Stimulated activated CD4-positive, alpha-beta T cell treated with anti-CD3 and anti-CD28 coated beads, TNF-alpha, amount 100 ng/mL, for 48 hours (primary cell): Measurements from ENCODE around the gene MAML3.

ENCODE experiments used
- DNase-seq, 3 donors: peaks; one replicate each; pipeline ENCODE4 v3.0.0-alpha.2; 2020; ENCODE audit warnings: low read depth in 3 of 3

Gene MAML3

DNA sequence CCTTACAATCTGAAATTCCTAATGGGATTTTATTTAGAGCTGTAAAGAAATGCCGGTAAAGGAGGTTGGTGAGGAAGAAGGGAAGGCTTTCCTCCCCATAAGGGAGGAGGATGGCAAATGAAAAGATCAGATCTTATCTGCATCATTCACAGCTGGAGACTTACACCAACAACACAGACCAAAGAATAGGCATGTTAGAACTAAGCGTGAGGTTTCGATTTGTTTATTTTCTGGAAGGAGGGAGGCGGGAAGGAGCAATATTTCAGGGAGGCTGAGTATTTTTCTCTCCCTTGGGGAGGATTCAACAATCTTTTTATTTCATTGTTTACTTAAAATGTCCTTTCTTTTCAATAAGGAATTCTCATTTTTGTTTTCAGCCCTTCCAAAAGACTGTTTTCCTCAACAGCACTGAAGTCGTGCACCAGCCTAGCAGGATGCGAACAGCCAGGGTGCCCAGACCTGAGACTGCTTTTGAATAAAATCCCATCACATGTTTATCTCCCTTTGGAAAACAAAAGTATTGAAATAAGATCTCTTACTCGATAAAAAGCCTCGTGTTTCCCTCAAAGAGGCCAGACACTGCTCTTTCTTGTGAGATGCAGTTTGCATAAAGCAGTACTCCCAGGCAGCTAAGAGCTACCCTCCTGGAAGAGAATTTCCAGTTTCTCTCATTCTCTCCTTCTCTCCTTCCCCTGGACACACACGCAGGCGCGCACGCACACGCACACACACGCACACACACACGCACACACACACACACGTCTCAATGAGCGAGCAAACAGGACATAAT, 252.3 kb downstream of the MAML3 start:
- DNase-seq: no peak

DNA sequence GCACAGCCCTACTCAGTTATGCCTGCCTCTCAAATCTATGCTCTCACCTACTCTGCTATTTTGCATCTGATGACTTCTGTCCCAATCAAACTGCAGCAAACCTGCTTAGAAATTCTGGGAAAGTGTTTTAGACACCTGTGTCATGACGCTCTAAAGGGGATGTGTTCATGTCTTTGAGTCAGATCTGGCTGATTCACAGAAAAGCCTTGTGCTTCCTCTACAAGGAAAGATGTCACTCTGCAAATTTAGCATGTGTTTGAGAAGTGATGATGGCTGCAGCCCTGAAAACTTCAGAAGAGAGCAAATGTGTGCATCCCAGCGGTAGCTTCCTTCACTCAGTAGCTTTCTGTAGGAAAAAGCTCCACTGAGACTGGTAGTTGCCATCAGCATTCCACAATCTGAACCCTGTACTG, 253.0 kb downstream of the MAML3 start:
- DNase-seq: no peak

DNA sequence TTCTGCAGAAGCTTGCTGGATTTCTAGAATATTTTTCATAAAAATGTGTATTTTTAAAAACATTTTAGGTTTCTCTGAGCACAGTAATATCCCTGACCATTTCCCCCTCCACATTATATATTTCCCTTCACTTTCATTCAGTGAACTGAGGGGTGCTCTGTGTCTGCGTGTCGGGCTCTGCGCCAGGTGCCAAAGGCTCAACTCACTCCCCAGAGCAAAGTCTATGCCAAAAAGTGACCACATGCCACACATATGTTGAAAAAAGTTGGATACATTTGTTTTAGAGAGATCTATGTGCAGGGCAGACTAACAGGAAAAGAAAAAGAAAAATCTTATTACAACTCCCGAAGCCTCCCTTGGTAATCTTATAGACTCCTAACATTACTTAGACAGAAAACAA, 254.6 kb downstream of the MAML3 start:
- no peak for DNase-seq

DNA sequence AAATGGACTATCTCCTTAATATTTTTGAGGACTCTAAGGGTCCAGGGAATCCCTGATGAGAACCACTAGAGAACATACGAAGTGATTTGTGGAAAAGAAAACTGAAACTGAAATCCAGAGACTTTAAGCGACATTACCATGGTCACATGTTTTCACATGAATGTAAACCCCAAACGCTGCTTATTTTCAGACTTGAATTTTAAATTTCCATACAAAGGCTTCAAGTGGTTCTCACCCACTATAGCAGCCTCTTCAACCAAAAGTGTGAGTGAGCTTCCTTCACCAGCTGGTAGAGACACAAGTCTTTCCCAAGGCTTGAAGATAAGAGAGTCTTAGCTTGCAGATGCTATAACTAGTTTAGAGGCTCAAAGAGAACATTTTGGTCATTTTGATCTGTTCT, 255.7 kb downstream of the MAML3 start:
- DNase-seq: no peak

DNA sequence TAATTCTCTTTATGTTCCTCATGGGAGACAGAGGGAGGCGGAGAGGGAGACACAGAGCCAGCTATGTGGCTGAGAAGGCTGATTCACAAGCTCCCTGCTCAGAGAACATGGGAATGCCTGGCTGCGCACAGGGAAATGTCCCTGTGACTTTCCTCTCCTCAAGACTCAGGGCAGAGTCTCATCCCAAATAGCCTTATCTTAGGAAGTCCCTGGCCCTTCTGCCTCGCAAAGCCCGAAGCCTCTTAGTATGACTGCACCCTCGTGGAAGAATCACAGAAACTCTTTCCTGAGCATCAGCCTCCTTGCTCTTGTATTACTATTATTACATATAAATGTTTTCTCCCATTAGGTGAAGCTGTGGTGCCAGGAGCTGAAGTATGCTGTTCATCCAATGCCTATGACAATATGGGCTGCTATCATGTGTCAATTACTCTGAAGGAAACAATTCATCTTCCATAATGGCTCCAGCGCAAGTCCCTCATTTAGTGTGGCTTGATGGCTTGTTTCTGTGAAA, 257.8 kb downstream of the MAML3 start:
- DNase-seq: no peak

DNA sequence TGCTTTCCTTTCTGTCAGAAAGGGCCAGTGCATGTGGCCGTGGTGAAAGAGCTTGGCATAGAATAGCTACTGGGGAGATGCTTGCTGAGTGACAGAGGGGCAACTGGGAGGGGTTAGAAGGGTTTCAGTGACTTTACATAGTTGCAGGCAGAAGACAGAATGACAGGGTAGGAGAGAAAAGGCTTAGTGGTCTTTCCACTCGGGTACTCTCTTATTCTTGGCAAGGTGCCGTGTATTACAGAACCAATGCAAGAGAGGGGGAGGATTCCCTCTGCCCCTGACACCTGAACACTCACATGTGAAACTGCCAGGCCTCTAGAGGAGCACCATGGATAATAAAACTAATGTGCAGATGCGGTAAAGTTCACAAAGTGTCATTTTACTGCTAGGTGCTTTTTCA, 260.2 kb downstream of the MAML3 start:
- DNase-seq: no peak

DNA sequence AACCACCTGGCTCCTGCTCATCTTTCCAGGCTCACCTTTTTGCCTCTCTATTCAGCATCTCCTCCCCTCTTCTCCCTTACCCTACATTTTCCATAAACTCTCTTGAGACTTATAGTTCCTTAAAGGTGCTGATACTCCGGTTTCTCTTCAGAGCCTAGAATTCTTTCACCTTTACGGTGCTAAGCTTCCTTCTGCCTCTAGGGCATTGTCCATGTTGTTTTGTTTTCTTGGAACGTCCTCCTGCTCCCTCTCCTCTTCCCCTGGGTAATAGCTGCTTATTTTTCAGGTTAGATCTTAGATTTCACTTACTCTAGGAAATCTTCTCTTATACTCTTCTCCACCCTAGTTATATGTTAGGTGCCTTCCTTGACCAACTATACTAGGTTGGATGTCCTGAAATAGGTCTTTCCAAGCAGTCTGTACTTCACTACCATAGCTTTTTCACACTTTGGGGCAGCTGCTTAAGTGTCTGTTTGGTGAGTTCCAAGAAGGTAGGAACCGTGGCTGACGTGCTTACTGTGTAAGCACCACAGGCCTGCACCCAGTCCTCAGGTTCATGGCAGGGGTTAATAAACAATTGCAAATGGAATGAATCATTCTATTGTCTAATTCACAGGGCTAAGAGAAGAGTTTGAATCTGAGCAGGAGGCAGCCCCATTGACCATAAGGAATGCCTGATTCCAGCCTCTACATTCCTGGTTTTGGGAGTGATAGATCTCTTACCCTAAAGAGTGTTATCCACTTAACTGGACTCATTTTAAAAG, 260.8 kb downstream of the MAML3 start:
- no peak for DNase-seq

DNA sequence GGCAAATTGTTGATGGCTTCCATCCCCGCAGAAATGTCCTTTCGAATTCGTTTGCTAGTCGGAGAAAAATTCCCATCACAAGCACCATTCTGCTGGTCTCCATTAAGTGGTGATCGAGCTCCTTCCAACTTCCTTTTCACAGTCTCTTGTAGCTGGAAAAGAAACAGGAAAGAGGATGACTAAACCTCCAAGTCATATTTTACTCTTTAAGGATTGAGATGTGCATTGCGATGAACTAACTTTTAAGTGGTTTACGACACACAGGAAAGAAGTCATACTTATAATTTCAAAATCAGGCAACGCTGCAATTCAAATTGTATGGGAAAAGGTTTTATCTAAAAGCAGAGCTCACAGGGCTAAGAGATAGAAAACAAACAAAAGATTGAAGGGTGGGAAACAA, 263.2 kb downstream of the MAML3 start:
- no peak for DNase-seq

DNA sequence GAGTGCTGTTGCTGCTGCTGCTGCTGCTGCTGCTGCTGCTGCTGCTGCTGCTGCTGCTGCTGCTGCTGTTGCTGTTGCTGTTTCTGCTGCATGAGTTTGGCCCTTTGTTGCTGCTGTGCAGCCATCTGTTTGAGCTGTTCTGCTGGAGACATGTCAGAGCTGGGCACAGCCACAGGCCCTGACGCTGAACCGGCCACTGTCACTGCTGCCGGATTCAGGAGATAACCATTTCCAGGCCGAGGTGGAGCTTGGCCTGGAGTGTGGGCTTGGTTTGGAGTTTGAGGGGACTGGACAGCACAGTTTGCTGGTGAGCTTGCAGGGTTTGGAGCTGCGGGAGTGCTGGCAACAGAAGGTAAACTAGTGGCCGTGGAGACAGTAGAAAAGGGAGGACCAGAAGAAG, 264.1 kb downstream of the MAML3 start:
- DNase-seq: no peak

DNA sequence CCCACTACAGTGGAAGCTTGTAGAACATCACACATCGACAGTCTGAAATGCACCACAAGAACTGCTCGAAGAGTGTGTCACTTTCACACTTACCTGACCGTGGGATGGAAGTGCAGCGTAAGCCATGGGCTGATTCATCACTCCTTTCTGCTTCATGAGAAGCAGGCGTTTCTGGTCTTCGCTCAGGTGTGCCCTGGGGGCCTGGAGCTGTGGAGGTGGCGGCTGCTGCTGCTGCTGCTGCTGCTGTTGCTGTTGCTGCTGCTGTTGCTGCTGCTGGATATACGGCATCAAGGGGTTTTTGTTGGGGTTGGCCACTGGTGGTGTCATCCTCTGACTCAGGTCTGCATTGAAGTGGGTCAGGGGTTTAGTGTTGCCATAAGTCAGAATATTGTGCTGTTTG, 264.7 kb downstream of the MAML3 start:
- DNase-seq: no peak

DNA sequence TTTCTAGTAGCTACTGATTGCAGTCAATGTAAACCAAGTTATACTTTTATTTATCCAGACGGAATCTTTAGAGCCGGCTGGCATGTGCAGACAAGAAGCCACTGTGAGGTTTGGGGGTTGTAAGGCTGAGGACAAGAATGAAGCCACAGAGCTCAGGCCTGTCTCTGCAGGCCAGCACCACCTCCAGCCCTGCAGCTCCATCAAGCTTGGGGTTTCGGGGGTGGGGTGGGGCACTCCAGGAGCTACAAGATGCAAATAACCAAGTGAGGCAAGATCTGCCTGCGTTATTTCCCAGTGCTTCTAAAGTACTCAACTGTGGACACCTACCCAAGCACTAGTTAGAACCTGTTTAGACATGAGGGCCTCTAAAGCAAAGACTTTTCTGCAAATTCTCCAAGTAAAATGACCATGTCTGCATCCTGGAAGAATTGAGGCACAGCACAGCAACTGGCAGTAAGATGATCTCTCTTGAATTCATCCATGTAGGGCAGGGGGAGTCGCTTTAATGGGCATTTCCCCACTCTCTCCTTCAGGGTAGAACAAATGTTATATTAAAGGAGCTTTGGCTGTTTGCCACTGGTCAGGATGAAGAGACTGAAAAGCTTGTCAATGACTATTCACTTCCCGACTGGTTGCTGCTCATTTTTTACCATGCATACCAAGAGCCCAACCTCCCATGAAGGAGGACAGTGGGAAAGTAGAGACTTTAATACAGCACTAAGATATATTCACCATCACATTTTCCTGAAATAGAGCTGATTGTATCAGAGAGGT, 265.8 kb downstream of the MAML3 start:
- no peak for DNase-seq

DNA sequence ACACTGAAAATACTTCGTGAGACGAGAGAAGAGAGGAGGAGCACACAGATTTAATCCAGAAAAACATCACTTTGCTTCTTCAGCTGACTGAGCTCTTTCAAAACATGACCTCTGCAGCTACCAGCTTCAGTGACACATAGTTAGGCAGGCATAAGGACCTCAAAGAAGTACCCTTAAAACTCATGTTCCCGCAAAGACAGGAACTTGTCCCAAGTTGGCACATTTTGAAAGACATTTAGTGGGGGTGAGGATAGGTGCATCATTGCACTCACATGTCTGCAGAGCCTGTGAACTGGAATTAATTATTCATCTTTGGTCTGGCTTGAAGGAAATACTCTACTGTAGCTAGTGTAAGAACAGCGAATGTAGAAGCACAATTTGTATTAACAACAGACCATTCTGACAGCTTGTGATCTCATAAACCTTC, 266.6 kb downstream of the MAML3 start:
- DNase-seq: no peak

DNA sequence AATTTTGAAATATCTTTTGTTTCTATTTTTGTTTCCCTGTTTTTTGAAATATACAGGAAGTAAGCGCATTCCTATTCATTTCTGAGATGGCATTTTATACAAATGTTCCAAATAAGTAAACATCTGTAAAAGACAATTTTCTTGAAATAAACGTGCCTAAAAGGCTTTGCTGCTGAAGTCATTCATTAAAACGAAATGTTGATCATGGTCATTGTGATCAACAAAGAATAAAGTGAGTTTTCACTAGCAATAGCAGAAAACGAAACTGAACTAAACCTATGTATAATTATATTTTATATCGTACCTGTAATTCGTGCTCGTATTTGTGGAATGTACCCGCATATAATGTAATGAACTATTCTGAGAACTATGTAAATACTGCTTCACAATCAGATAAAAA, 267.2 kb downstream of the MAML3 start:
- DNase-seq: no peak

DNA sequence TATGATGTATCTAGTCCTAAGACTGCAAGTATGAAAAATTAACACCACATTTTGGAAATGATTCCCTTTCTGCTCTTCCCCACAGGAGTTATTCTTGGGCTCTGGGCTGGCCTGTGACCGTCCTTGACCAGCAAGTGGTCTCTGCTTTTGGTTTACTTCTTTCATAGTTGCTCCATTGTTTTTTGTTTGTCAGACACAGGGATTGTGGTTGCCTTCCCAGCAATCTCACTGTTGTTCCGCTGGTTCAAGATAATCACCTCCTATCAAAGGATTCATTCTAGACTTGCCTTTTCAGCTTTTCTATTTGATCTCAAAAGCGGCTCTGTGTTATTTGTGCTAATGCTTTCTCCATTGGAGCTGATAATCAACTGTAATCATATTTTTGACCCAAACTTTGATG, 269.5 kb downstream of the MAML3 start:
- DNase-seq: no peak

DNA sequence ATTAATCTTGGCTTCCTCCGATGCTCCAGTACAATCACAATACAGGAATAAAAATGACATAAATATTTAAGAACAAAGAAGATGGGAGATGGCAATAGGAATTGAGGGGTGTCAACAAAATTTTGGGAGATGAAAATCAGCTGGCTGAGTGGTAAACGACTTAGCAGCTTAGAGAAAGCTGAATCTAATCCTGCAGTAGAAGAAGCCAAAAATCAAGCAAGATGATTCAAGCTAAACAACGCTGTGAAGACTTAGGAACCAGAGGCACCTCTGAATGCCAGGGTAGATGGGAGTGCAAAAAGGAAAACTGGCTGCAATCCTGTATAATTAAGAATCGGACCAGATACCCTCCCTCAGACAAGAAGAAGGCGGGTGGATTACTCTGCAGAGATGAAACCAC, 273.1 kb downstream of the MAML3 start:
- no peak for DNase-seq

DNA sequence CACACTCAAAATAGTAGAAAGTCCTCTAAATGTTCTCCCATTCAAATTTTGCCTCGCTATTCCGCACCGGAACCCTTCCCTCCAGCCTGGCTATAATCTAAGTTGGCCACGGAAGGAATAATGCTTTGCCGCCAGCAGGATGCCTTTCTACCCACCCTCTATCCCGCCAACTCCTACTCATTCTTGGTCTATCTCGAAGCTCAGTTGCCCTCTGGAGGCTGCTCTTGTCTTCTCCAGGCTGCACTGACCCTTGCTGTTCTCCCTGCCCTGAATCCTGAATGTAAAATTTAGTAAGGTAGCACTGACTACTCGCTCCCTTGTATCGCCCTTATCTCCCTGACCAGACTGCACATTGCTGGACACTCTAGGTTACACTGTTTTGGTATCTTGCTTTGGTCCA, 275.9 kb downstream of the MAML3 start:
- DNase-seq: no peak

DNA sequence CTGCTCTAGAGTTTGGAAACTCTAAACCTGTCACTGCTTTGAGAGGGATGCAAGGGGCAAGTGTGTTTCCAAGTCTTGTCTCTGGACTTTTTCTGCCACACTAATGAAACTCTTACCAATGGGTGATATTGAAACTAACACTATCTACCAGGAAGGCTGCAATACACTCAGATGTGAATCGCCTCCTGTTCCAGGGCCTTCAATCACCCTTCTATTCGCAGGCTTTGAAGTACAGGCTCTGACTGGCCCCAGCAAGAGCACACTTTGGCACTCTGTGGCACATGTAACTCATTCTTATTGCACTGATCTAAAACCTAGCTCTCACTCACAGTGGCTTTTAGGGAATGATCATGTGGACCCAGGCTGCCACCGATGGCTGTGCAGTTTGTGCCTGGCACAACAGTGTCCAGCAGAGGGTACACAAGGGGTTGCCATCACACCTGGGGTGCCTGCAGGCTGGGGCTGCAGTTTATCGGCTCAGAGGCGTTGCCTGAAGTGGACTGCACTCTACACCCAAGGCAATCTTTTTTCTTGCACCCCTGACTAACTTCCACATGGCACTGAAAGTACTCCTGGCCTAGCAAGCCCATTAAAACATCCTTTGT, 277.5 kb downstream of the MAML3 start:
- no peak for DNase-seq

DNA sequence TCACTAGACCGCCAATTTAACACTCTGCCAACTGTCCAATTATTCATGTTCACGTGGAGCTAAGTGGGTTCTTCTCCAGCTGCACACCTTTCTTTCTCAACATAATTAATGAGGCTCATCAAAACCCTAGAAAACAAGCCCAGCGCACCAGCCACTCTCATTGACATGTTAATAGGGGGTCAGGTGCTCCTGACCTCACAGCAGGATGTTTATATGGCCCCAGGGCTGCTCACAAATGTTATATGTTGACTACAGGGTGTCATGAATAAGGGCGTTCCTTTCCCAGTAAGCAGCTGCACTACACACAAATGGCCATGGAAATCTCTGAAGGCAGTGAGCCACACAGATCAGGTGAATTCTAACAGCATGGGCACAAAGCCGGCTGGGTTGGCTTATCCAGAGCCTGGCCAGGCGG, 278.6 kb downstream of the MAML3 start:
- DNase-seq: no peak

DNA sequence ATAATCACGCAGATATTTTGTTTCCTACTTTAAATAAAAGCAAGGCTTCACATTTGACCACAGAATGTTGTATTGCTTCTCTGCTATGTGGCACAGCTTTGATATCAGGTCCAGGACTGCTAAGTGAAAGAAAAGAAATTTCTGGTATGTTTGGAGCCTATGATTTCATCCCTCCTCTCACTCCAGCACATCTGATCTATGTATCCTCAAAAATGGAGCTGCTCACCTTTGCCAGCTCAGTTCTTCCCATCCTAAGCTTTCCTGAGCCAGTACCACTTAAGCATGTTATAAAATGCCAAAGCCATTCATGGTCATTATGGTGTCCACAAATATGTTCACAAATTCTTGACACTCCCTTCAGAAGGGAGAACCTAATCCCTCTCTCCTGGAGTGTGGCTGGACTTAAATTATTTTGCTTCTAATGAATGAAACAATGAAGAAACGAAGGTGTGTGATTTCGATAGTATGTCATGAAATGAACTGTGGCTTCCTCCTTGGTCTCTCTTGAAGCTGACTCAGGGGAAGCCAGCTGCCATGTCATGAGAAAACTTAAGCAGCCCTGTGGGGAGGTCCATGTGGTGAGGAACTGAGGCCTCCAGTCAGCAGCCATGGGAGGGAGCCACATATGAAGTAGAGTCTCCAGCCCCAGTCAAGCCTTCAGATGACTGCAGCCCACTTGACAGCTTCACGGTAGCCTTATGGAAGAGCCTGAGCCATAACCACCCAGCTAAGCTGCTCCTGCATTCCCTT, 280.7 kb downstream of the MAML3 start:
- no peak for DNase-seq

DNA sequence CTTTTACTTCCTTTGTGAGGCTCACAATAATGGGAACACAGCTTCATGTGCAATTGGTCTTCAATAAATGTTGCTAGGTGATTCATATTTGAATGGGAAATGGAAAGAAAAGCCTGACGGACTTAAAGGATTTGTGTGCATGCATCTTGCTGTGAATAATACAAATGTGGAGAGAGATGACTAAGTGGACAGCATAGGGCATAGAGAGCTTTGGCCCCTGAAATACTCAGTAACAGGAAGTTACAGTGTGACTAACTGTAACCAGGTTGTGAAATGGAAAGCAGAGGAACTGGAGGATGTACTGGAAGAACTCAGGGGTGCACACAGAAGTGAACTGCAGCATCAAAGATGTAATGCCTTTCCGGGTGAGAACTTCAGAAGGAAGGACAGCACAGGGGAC, 281.7 kb downstream of the MAML3 start:
- no peak for DNase-seq

DNA sequence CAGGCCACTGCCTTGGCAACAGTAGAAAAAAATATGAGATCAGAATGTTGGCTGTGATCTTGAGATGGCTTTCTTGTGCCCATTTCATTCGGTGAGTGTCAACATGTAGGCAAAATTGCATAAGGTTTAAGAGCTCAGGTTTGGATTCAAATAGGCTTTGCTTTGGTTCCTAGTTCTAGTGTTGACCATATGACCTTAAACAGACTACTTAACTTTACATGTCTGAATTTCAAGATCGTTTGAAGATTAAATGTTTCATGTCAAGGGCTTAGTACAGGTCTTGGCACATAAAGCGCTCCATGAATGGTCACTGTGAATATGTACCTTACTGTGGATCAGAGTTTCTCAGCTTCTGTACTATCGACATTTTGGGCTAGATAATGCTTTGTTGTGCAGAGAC, 284.2 kb downstream of the MAML3 start:
- DNase-seq: no peak
